HEK293 (cell line): ENCODE results near the gene COQ3.

Source experiments
- CTCF ChIA-PET: fragments of 350-600 bp; formaldehyde crosslinking; extraction: SDS; loops from one replicate; lab custom pipeline; 2021; ENCODE audit warnings: antibody characterized with exemption; lab: Yijun Ruan, JAX
- POLR2A ChIA-PET: fragments of 300-600 bp; formaldehyde crosslinking; extraction: SDS; loops from one replicate; lab custom pipeline; 2020; ENCODE audit warnings: antibody characterized with exemption, inconsistent platforms; lab: Yijun Ruan, JAX
- H3K27ac ChIP-seq: fragments of 200-500 bp; sonication (Bioruptor generic); 2 replicates; pipeline ENCODE4 v1.5.1; 2014; ENCODE audit warnings: low read depth, low read length, control low read depth, inconsistent platforms; ENCODE audit errors: extremely low read depth
- H3K36me3 ChIP-seq, 2 experiments: fragments of 200-500 bp in 1 of 2; sonication (Bioruptor generic) in 1 of 2; 1 replicate in 1 of 2; 2 replicates in 1 of 2; pipeline ENCODE4 v1.5.1; 2014 to 2017; ENCODE audit warnings: inconsistent platforms in 2 of 2, low read length in 2 of 2; ENCODE audit not compliant: control insufficient read depth in 2 of 2, insufficient read depth in 1 of 2
- H3K4me1 ChIP-seq: fragments of 200-500 bp; sonication (Bioruptor generic); 2 replicates; pipeline ENCODE4 v1.5.1; 2014; ENCODE audit warnings: mild to moderate bottlenecking, low read length, inconsistent platforms; ENCODE audit not compliant: control insufficient read depth, insufficient read depth
- H3K4me3 ChIP-seq: 2 replicates; pipeline ENCODE4 v1.5.1; 2011; ENCODE audit warnings: low read depth, mild to moderate bottlenecking, control low read depth, low read length, moderate library complexity
- H3K9me3 ChIP-seq: fragments of 200-500 bp; sonication (Bioruptor generic); 2 replicates; pipeline ENCODE4 v1.5.1; 2014; ENCODE audit warnings: low read depth, low read length, inconsistent platforms; ENCODE audit not compliant: control insufficient read depth, insufficient read depth
- PRDM6 ChIP-seq: fragments of 450-650 bp; formaldehyde crosslinking; IDR thresholded peaks from 2 replicates; pipeline ENCODE4 v1.5.1; 2017; ENCODE audit warnings: missing biosample characterization, missing genetic modification characterization
- RBAK ChIP-seq: fragments of 450-650 bp; formaldehyde crosslinking; IDR thresholded peaks from 2 replicates; pipeline ENCODE4 v1.5.1; 2016; ENCODE audit warnings: missing biosample characterization, missing genetic modification characterization
- SP7 ChIP-seq: fragments of 450-650 bp; formaldehyde crosslinking; IDR thresholded peaks from 2 replicates; pipeline ENCODE4 v1.5.1; 2016; ENCODE audit warnings: missing biosample characterization, missing genetic modification characterization
- ZBTB10 ChIP-seq: fragments of 450-650 bp; formaldehyde crosslinking; IDR thresholded peaks from 2 replicates; pipeline ENCODE4 v1.5.1; 2016; ENCODE audit warnings: missing biosample characterization, missing genetic modification characterization
- ZBTB7A ChIP-seq: fragments of 450-650 bp; formaldehyde crosslinking; IDR thresholded peaks from 2 replicates; pipeline ENCODE4 v1.5.1; 2016; ENCODE audit warnings: low read depth, missing biosample characterization, missing genetic modification characterization
- ZNF155 ChIP-seq: fragments of 450-650 bp; formaldehyde crosslinking; IDR thresholded peaks from 2 replicates; pipeline ENCODE4 v1.5.1; 2016; ENCODE audit warnings: missing biosample characterization, missing genetic modification characterization
- ZNF23 ChIP-seq: fragments of 450-650 bp; formaldehyde crosslinking; IDR thresholded peaks from 2 replicates; pipeline ENCODE4 v1.5.1; 2016; ENCODE audit warnings: missing biosample characterization, missing genetic modification characterization, borderline replicate concordance
- ZNF416 ChIP-seq: fragments of 450-650 bp; formaldehyde crosslinking; IDR thresholded peaks from 2 replicates; pipeline ENCODE4 v1.5.1; 2016; ENCODE audit warnings: missing biosample characterization, missing genetic modification characterization
- ZNF529 ChIP-seq: fragments of 450-650 bp; formaldehyde crosslinking; IDR thresholded peaks from 2 replicates; pipeline ENCODE4 v1.5.1; 2017; ENCODE audit warnings: missing genetic modification characterization, missing biosample characterization; ENCODE audit not compliant: insufficient replicate concordance
- ZNF791 ChIP-seq: fragments of 450-650 bp; formaldehyde crosslinking; IDR thresholded peaks from 2 replicates; pipeline ENCODE4 v1.5.1; 2016; ENCODE audit warnings: missing biosample characterization, missing genetic modification characterization
- ZNF837 ChIP-seq: fragments of 450-650 bp; formaldehyde crosslinking; IDR thresholded peaks from 2 replicates; pipeline ENCODE4 v1.5.1; 2016; ENCODE audit warnings: missing biosample characterization, missing genetic modification characterization
- TF ChIP-seq, protein P1 (sequence below): fragments of 450-650 bp; formaldehyde crosslinking; IDR thresholded peaks from 2 replicates; pipeline ENCODE4 v1.5.1; 2016; ENCODE audit warnings: missing biosample characterization, missing genetic modification characterization
- TF ChIP-seq, protein P2 (sequence below): fragments of 450-650 bp; formaldehyde crosslinking; IDR thresholded peaks from 2 replicates; pipeline ENCODE4 v1.5.0; 2017; ENCODE audit warnings: missing biosample characterization, missing genetic modification characterization, borderline replicate concordance
- TF ChIP-seq, protein P3 (sequence below): fragments of 450-650 bp; formaldehyde crosslinking; IDR thresholded peaks from 2 replicates; pipeline ENCODE4 v1.5.1; 2016; ENCODE audit warnings: missing biosample characterization, missing genetic modification characterization

Gene COQ3

DNA sequence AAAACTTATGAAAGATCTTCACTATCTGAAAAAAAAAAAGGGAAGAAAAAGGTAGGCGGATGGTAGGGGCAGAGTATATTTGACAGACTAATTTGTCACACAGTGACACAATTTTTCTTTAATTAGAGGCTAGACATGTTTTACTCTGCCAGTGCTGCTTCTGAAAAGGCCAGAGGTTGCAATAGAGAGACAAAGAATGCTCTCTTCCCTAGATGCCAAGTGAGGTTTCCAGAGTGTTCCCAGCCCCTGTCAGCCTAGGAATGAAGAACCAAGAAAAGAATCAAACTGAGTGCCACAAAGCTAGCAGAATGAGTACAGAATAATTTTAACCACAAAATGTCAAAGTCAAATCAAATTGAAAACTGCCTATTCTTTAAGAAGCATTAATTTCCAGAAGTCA, 18.1 kb upstream of the COQ3 start:
- Histone ChIP-seq H3K27ac (no peak overlapping the region), H3K4me1 (peaks cover 4% of the 10 kb centered on the region; the same call in 1 of the 2 replicates), H3K36me3 (peaks cover 36 to 83% of the 10 kb centered on the region in 2 experiments), H3K4me3 (no peak overlapping the region), H3K9me3 (no peaks in the 10 kb centered on the region)
- TF ChIP-seq ZNF416 (no peak), ZNF155 (tag by site-specific recombination) (no peak), SP7 (peak; percentile 19; the same call in 1 of the 2 replicates), ZBTB10 (tag by site-specific recombination) (no peak), RBAK (tag by site-specific recombination) (no peak)
- ChIA-PET POLR2A (interaction anchor here (1.1 kb wide), 1 partner anchor 12 kb away, joined by 3 read pairs; no protein-coding TSS in a partner anchor), CTCF (interaction anchor here (0.8 kb wide), 1 partner anchor 14 kb away, joined by 4 read pairs; no protein-coding TSS in a partner anchor)

DNA sequence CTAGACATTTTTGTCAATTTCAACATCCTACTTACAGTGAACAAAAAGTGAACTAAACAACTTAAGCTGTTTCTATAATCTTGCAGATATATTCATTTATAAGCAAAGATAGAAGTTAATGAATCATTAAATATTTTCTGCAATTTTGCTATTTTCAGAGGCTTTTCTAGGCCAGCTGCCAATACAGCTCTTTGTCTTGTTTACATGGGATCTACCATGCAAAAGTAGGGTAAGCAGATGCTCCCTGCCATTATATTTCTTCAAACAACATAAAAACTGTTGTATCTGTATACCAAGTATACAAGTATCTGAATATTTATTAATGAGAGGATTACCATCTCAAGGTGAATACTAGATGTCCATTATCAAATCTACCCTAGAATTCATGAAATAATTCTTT, 15.7 kb upstream of the COQ3 start:
- ChIA-PET POLR2A (no interaction called here), CTCF (interaction anchor here (0.8 to 1.6 kb wide), 3 partner anchors 13 to 80 kb away, joined by 3 to 5 read pairs (median 5); no protein-coding TSS in a partner anchor)
- Histone ChIP-seq H3K9me3 (no peaks in the 10 kb centered on the region), H3K4me1 (no peaks in the 10 kb centered on the region), H3K27ac (no peak overlapping the region), H3K36me3 (peaks cover 60 to 95% of the 10 kb centered on the region in 2 experiments), H3K4me3 (no peak overlapping the region)
- no peak for TF ChIP-seq ZNF837
- TF ChIP-seq, protein P1, sequence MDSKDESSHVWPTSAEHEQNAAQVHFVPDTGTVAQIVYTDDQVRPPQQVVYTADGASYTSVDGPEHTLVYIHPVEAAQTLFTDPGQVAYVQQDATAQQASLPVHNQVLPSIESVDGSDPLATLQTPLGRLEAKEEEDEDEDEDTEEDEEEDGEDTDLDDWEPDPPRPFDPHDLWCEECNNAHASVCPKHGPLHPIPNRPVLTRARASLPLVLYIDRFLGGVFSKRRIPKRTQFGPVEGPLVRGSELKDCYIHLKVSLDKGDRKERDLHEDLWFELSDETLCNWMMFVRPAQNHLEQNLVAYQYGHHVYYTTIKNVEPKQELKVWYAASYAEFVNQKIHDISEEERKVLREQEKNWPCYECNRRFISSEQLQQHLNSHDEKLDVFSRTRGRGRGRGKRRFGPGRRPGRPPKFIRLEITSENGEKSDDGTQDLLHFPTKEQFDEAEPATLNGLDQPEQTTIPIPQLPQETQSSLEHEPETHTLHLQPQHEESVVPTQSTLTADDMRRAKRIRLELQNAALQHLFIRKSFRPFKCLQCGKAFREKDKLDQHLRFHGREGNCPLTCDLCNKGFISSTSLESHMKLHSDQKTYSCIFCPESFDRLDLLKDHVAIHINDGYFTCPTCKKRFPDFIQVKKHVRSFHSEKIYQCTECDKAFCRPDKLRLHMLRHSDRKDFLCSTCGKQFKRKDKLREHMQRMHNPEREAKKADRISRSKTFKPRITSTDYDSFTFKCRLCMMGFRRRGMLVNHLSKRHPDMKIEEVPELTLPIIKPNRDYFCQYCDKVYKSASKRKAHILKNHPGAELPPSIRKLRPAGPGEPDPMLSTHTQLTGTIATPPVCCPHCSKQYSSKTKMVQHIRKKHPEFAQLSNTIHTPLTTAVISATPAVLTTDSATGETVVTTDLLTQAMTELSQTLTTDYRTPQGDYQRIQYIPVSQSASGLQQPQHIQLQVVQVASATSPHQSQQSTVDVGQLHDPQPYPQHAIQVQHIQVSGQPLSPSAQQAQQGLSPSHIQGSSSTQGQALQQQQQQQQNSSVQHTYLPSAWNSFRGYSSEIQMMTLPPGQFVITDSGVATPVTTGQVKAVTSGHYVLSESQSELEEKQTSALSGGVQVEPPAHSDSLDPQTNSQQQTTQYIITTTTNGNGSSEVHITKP, result peak; percentile 26; the same call in 1 of the 2 replicates

- TF ChIP-seq PRDM6, result no peak
- TF ChIP-seq ZBTB7A (tag by site-specific recombination), result no peak
- TF ChIP-seq, protein P2, sequence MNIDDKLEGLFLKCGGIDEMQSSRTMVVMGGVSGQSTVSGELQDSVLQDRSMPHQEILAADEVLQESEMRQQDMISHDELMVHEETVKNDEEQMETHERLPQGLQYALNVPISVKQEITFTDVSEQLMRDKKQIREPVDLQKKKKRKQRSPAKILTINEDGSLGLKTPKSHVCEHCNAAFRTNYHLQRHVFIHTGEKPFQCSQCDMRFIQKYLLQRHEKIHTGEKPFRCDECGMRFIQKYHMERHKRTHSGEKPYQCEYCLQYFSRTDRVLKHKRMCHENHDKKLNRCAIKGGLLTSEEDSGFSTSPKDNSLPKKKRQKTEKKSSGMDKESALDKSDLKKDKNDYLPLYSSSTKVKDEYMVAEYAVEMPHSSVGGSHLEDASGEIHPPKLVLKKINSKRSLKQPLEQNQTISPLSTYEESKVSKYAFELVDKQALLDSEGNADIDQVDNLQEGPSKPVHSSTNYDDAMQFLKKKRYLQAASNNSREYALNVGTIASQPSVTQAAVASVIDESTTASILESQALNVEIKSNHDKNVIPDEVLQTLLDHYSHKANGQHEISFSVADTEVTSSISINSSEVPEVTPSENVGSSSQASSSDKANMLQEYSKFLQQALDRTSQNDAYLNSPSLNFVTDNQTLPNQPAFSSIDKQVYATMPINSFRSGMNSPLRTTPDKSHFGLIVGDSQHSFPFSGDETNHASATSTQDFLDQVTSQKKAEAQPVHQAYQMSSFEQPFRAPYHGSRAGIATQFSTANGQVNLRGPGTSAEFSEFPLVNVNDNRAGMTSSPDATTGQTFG (tag by site-specific recombination), result no peak
- TF ChIP-seq ZNF529 (tag by site-specific recombination), result no peak
- no peak for TF ChIP-seq ZNF791 (tag by site-specific recombination)
- TF ChIP-seq, protein P3, sequence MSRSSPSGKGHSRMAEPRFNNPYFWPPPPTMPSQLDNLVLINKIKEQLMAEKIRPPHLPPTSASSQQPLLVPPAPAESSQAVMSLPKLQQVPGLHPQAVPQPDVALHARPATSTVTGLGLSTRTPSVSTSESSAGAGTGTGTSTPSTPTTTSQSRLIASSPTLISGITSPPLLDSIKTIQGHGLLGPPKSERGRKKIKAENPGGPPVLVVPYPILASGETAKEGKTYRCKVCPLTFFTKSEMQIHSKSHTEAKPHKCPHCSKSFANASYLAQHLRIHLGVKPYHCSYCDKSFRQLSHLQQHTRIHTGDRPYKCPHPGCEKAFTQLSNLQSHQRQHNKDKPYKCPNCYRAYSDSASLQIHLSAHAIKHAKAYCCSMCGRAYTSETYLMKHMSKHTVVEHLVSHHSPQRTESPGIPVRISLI (tag by site-specific recombination), result no peak
- TF ChIP-seq ZNF23 (tag by site-specific recombination), result no peak
- POLR2A ChIA-PET, result interaction anchor here (0.7 kb wide), 1 partner anchor 14 kb away, joined by 3 read pairs; no protein-coding TSS in a partner anchor
- CTCF ChIA-PET, result no interaction called here
- no peaks in the 10 kb centered on the region for H3K4me1 ChIP-seq
- H3K36me3 ChIP-seq, result peaks cover 80 to 98% of the 10 kb centered on the region in 2 experiments
- no peak overlapping the region for H3K4me3 ChIP-seq
- no peaks in the 10 kb centered on the region for H3K9me3 ChIP-seq
- H3K27ac ChIP-seq, result no peak overlapping the region
Measured at GRCh38 chr6:99407076-99407475, 13.1 kb upstream of the COQ3 start.
